Transverse colon (tissue), 4 donors: ENCODE results near the gene GCN1.
"Not testable (repeated sequence)": the region's sequence is repeated elsewhere in the genome, so short reads cannot be mapped to it uniquely, and the experiment has no call there.

ENCODE experiments used
- POLR2A ChIP-seq: fragments of 450-650 bp; IDR thresholded peaks from one replicate; pipeline ENCODE4 v1.6.1; 2016; ENCODE audit warnings: antibody characterized with exemption, mild to moderate bottlenecking, moderate library complexity
- POLR2AphosphoS5 ChIP-seq, 3 donors: sonication (generic); formaldehyde crosslinking; IDR thresholded peaks; one replicate each; pipeline ENCODE4 v1.6.1; 2016; ENCODE audit warnings: antibody characterized with exemption in 3 of 3
- TF ChIP-seq, protein P1 (sequence below), 5 experiments: fragments of 200-600 bp in 3 of 5; fragments of 450-650 bp in 2 of 5; sonication (generic) in 3 of 5; IDR thresholded peaks; 1 replicate in 2 of 5; 2 replicates in 3 of 5; pipeline ENCODE4 v1.5.1; 2016 to 2017; ENCODE audit warnings: antibody characterized with exemption in 5 of 5, inconsistent platforms in 3 of 5, mild to moderate bottlenecking in 2 of 5, moderate library complexity in 1 of 5

DNA sequence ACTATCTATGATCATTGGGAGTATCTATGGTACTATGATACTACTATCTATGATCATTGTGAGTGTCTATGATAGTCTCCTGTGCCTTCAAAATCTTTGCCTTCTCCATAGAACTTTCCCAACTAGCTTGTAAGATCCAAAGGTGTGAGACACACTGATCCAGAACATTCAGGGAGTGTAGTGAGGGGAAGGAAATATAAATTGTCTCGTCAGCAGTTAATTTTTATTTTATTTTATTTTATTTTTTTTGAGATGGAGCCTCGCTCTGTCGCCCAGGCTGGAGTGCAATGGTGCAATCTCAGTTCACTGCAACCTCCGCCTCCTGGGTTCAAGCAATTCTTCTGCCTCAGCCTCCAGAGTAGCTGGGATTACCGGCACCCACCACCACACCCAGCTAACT, 12.3 kb upstream of the GCN1 start:
- TF ChIP-seq, protein P1, sequence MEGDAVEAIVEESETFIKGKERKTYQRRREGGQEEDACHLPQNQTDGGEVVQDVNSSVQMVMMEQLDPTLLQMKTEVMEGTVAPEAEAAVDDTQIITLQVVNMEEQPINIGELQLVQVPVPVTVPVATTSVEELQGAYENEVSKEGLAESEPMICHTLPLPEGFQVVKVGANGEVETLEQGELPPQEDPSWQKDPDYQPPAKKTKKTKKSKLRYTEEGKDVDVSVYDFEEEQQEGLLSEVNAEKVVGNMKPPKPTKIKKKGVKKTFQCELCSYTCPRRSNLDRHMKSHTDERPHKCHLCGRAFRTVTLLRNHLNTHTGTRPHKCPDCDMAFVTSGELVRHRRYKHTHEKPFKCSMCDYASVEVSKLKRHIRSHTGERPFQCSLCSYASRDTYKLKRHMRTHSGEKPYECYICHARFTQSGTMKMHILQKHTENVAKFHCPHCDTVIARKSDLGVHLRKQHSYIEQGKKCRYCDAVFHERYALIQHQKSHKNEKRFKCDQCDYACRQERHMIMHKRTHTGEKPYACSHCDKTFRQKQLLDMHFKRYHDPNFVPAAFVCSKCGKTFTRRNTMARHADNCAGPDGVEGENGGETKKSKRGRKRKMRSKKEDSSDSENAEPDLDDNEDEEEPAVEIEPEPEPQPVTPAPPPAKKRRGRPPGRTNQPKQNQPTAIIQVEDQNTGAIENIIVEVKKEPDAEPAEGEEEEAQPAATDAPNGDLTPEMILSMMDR (IDR thresholded peaks at IDR 0.05), result not testable (repeated sequence)
- not testable (repeated sequence) for TF ChIP-seq POLR2A; POLR2AphosphoS5 (IDR thresholded peaks at IDR 0.05)
